ENCODE measurements around the gene VAV1. TPM values are rescaled to one million over a fixed set of nuclear protein-coding genes. Genes with fewer than 3 reads are reported as not detected.

The VAV1 gene
- total and polyA plus RNA-seq, 2 donors from 2014 or later, result 0.90 to 15.5 TPM

- H3K4me3 ChIP-seq (ENCODE audit: low read length in 3 of 3), result peak overlapping the region; percentile 34 to 57 (median 56)
- H3K9ac ChIP-seq (ENCODE audit: low read length in 3 of 3), result peak overlapping the region in 2 of 3 donors; percentile 38 to 71
- no peaks in the 10 kb centered on the region for H3K27me3 ChIP-seq (ENCODE audit: control insufficient read depth, insufficient read depth, low read length)
- DNase-seq, result peak in 4 of 5 donors; percentile 65 to 89 (median 82)
- intact Hi-C loops (cut with DNase I), result no loop called here
- no peaks in the 10 kb centered on the region for H3K9me3 ChIP-seq (ENCODE audit: control insufficient read depth in 2 of 3, insufficient read depth in 1 of 3, low read length in 3 of 3)
- peaks cover 5 to 33% (median 15%) of the 10 kb centered on the region in 3 donors for H3K4me1 ChIP-seq (ENCODE audit: control insufficient read depth in 2 of 3, insufficient read depth in 2 of 3, low read depth in 1 of 3, low read length in 3 of 3)
- peaks cover 0 to 10% (median 3%) of the 10 kb centered on the region in 3 donors for H3K36me3 ChIP-seq (ENCODE audit: control insufficient read depth in 2 of 3, insufficient read depth in 3 of 3, low read length in 3 of 3)
- no peak for FAIRE-seq
- no peak for TF ChIP-seq CTCF (IDR thresholded peaks at IDR 0.05; ENCODE audit: borderline replicate concordance, extremely low read depth, insufficient read depth)
- peak overlapping the region; percentile 85 to 89 for H3K27ac ChIP-seq (ENCODE audit: low read depth in 2 of 2, low read length in 2 of 2)
Measured at GRCh38 chr19:6738787-6739389, 33.6 kb upstream of the VAV1 start.

DNA sequence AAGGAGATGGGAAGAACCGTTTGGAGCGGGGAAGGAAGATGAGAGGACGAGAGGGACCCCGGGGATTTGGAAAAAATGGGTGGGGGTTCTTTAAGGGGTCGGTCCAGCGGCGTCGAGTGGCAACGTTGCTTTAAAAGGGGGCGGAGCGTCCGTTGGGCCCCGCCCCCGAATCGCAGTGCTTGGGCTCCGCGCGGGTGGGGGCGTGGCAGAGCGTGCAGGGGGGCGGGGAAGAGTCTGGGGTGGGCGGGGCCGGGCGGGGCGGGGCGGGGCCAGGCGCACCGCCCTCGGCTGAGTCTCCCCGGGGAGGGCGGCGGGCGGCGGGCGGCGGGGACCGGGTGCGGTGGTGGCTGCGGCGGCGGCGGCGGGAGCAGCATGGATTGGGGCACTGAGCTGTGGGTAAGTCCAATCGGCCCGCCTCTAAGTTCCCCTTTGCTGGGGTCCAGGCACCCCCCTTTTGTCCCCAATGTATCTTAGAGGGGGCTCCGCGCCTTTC is 33.1 kb upstream of the VAV1 start, which contains the start of gene TRIP10:
TSS of gene TRIP10 (plus strand) at position 291 of the 493 bp plus-strand sequence. CDS start at position 373, 82 bp downstream.
- H3K4me3 ChIP-seq (ENCODE audit: low read length in 3 of 3), result peak within 1 kb of the TSS; percentile 52 to 82 (median 72)
- no peaks in the 10 kb centered on the region for H3K9me3 ChIP-seq (ENCODE audit: control insufficient read depth in 2 of 3, insufficient read depth in 1 of 3, low read length in 3 of 3)
- FAIRE-seq (no peak), DNase-seq (peak; percentile 85 to 95 (median 92))
- peaks cover 0 to 13% (median 3%) of the 10 kb centered on the region in 3 donors for H3K36me3 ChIP-seq (ENCODE audit: control insufficient read depth in 2 of 3, insufficient read depth in 3 of 3, low read length in 3 of 3)
- peak within 1 kb of the TSS; percentile 38 to 95 (median 81) for H3K9ac ChIP-seq (ENCODE audit: low read length in 3 of 3)
- TF ChIP-seq CTCF (IDR thresholded peaks at IDR 0.05; ENCODE audit: borderline replicate concordance, extremely low read depth, insufficient read depth), result no peak
- no peaks in the 10 kb centered on the region for H3K27me3 ChIP-seq (ENCODE audit: control insufficient read depth, insufficient read depth, low read length)
- H3K4me1 ChIP-seq (ENCODE audit: control insufficient read depth in 2 of 3, insufficient read depth in 2 of 3, low read depth in 1 of 3, low read length in 3 of 3), result peaks cover 5 to 38% (median 20%) of the 10 kb centered on the region in 3 donors
- intact Hi-C loops (cut with DNase I), result no loop called here
- H3K27ac ChIP-seq (ENCODE audit: low read depth in 2 of 2, low read length in 2 of 2), result peak within 1 kb of the TSS; percentile 88 to 91

DNA sequence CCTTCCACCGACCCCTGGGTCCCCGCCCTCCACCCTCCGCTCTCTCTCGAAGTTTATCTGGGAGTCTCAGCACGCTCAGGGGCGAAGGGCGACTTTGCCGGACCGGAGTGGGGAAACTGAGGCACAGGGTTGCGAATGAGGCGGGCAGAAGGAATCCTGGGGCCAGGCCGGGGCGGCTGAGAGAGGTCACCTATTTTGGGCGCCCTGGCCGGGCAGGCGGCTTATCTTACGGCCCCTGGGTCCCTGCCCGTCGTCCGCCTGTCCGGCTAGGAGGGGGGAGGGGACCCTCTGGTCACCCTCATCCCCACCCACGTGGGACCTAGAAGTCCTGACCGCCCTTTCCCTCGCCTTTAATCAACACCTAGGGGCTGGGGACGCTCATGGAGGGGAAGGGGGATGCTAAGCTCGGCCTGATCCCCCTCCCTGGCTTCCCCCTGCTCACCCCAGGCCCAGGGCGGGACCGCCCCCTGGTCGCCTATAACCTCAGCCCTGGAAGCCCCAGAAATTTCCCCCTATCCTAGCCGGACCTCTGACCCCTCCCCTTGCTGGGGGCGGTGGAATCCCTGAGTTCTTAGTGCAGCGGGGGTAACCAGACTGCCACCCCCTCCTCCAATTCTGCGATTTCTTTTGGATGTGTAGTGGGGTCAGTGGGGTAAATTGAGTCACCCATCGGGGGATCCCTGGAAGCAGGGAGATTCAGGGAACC is 32.5 kb upstream of the VAV1 start:
- DNase-seq (peak in 4 of 5 donors; percentile 25 to 92 (median 50)), FAIRE-seq (no peak)
- Histone ChIP-seq H3K36me3 (ENCODE audit: control insufficient read depth in 2 of 3, insufficient read depth in 3 of 3, low read length in 3 of 3) (peaks cover 0 to 13% (median 3%) of the 10 kb centered on the region in 3 donors), H3K4me3 (ENCODE audit: low read length in 3 of 3) (peak overlapping the region; percentile 52 to 82 (median 72)), H3K4me1 (ENCODE audit: control insufficient read depth in 2 of 3, insufficient read depth in 2 of 3, low read depth in 1 of 3, low read length in 3 of 3) (peaks cover 5 to 42% (median 25%) of the 10 kb centered on the region in 3 donors), H3K9ac (ENCODE audit: low read length in 3 of 3) (peak overlapping the region; percentile 30 to 95 (median 81)), H3K27ac (ENCODE audit: low read depth in 2 of 2, low read length in 2 of 2) (peak overlapping the region; percentile 88 to 91), H3K9me3 (ENCODE audit: control insufficient read depth in 2 of 3, insufficient read depth in 1 of 3, low read length in 3 of 3) (no peaks in the 10 kb centered on the region), H3K27me3 (ENCODE audit: control insufficient read depth, insufficient read depth, low read length) (no peaks in the 10 kb centered on the region)
- no peak for TF ChIP-seq CTCF (IDR thresholded peaks at IDR 0.05; ENCODE audit: borderline replicate concordance, extremely low read depth, insufficient read depth)
- intact Hi-C loops (cut with DNase I), result no loop called here
